GM10266 (cell line): ENCODE data around the gene ESPL1.

Experiments used
- DNase-seq: peaks from one replicate; pipeline ENCODE4 v3.0.0; 2012; ENCODE audit errors: extremely low spot score
- CTCF ChIP-seq: IDR thresholded peaks from 2 replicates; pipeline ENCODE4 v1.5.1; 2012; ENCODE audit warnings: mild to moderate bottlenecking, low read depth; ENCODE audit not compliant: control insufficient read depth, insufficient read depth; ENCODE audit errors: missing control alignments

ESPL1 gene

GRCh38 chr12:53222170-53222721, 45.9 kb upstream of the ESPL1 start:
- no peak for TF ChIP-seq CTCF
- no peak for DNase-seq

- TF ChIP-seq CTCF, result no peak
- DNase-seq, result no peak
These were observed 45.3 kb upstream of the ESPL1 start for GRCh38 chr12:53222806-53223261.

- no peak for DNase-seq
- TF ChIP-seq CTCF, result no peak
These were observed 44.6 kb upstream of the ESPL1 start for GRCh38 chr12:53223389-53224060.

GRCh38 chr12:53224061-53224896, 43.8 kb upstream of the ESPL1 start:
- no peak for DNase-seq
- no peak for TF ChIP-seq CTCF

- TF ChIP-seq CTCF, result no peak
- DNase-seq, result no peak
These were observed 43.0 kb upstream of the ESPL1 start for GRCh38 chr12:53224897-53225634.

GRCh38 chr12:53225635-53226424, 42.3 kb upstream of the ESPL1 start:
- no peak for TF ChIP-seq CTCF

More at GRCh38 chr12:53225635-53226424, 42.3 kb upstream of the ESPL1 start:
- DNase-seq, result no peak
